CD14-positive monocyte (primary cell): ENCODE measurements around the gene ADGRG6. TPM values are rescaled to one million over a fixed set of nuclear protein-coding genes. Genes with fewer than 3 reads are reported as not detected.
"Not testable (repeated sequence)": the region's sequence is repeated elsewhere in the genome, so short reads cannot be mapped to it uniquely, and the experiment has no call there.

ENCODE experiments used
- DNase-seq, 3 donors: peaks; one replicate each; pipeline ENCODE4 v3.0.0-alpha.2; 2011 to 2022
- H2AFZ ChIP-seq: 2 replicates; pipeline ENCODE4 v1.6.0; 2012; ENCODE audit warnings: mild to moderate bottlenecking, low read depth, low read length, inconsistent platforms; ENCODE audit not compliant: insufficient read depth, poor library complexity, severe bottlenecking
- H3K27ac ChIP-seq, 2 donors: 1 replicate in 1 of 2; 2 replicates in 1 of 2; pipeline ENCODE4 v1.5.1; 2012 to 2013; ENCODE audit warnings: low read length in 2 of 2, control low read depth in 1 of 2, inconsistent platforms in 1 of 2, low read depth in 1 of 2, mild to moderate bottlenecking in 1 of 2
- H3K27me3 ChIP-seq, 2 donors: one replicate each; pipeline versions ENCODE4 v1.6.0 to v1.6.1; 2011 to 2013; ENCODE audit warnings: low read length in 2 of 2; ENCODE audit not compliant: control insufficient read depth in 2 of 2, insufficient read depth in 2 of 2
- H3K36me3 ChIP-seq, 2 donors: replicated peaks in 1 of 2; 1 replicate in 1 of 2; 2 replicates in 1 of 2; pipeline versions ENCODE4 v1.5.1 to v1.6.1; 2012 to 2013; ENCODE audit warnings: low read length in 2 of 2, control low read depth in 1 of 2, inconsistent platforms in 1 of 2, mild to moderate bottlenecking in 1 of 2; ENCODE audit not compliant: insufficient read depth in 2 of 2, control insufficient read depth in 1 of 2
- H3K4me1 ChIP-seq, 2 donors: 1 replicate in 1 of 2; 2 replicates in 1 of 2; pipeline versions ENCODE4 v1.5.1 to v1.6.1; 2012 to 2013; ENCODE audit warnings: low read length in 2 of 2, control low read depth in 1 of 2, inconsistent platforms in 1 of 2, mild to moderate bottlenecking in 1 of 2, moderate library complexity in 1 of 2; ENCODE audit not compliant: insufficient read depth in 2 of 2, control insufficient read depth in 1 of 2
- H3K4me2 ChIP-seq: replicated peaks from 2 replicates; pipeline ENCODE3; 2012; ENCODE audit warnings: low read length, moderate library complexity, mild to moderate bottlenecking; ENCODE audit not compliant: poor library complexity, severe bottlenecking; ENCODE audit errors: extremely low read depth
- H3K4me3 ChIP-seq, 3 experiments: fragments of 200-600 bp in 1 of 3; sonication (generic) in 1 of 3; replicated peaks in 1 of 3; 1 replicate in 2 of 3; 2 replicates in 1 of 3; pipeline ENCODE4 v1.5.1; 2011 to 2013; ENCODE audit warnings: low read length in 3 of 3, mild to moderate bottlenecking in 3 of 3, control low read depth in 2 of 3, low read depth in 2 of 3, inconsistent platforms in 1 of 3, moderate library complexity in 1 of 3
- H3K79me2 ChIP-seq: 2 replicates; pipeline ENCODE4 v1.6.0; 2012; ENCODE audit warnings: mild to moderate bottlenecking, control low read depth, inconsistent platforms, low read length, moderate library complexity; ENCODE audit not compliant: insufficient read depth
- H3K9ac ChIP-seq: 2 replicates; pipeline ENCODE4 v1.6.0; 2017; ENCODE audit warnings: low read length, mild to moderate bottlenecking; ENCODE audit not compliant: insufficient read depth, poor library complexity, severe bottlenecking
- H3K9me3 ChIP-seq, 2 donors: replicated peaks in 1 of 2; 1 replicate in 1 of 2; 2 replicates in 1 of 2; pipeline versions ENCODE4 v1.5.1 to v1.6.1; 2012 to 2013; ENCODE audit warnings: low read length in 2 of 2, control low read depth in 1 of 2; ENCODE audit not compliant: control insufficient read depth in 1 of 2, insufficient read depth in 1 of 2
- H4K20me1 ChIP-seq: 2 replicates; pipeline ENCODE4 v1.6.0; 2012; ENCODE audit warnings: mild to moderate bottlenecking, low read length, control low read depth, moderate library complexity; ENCODE audit not compliant: insufficient read depth
- H3K27ac Mint-ChIP-seq, 7 donors: one replicate each; pipeline ENCODE4 v1.8.0; 2020; ENCODE audit warnings: mild to moderate bottlenecking in 7 of 7, mixed read lengths in 7 of 7, moderate library complexity in 6 of 7, inconsistent platforms in 2 of 7
- H3K27me3 Mint-ChIP-seq, 3 donors: one replicate each; pipeline ENCODE4 v1.8.0; 2021 to 2022; ENCODE audit warnings: low read depth in 3 of 3, mild to moderate bottlenecking in 3 of 3, mixed read lengths in 3 of 3, moderate library complexity in 3 of 3, inconsistent platforms in 1 of 3
- H3K36me3 Mint-ChIP-seq, 2 donors: one replicate each; pipeline ENCODE4 v1.8.0; 2020; ENCODE audit warnings: mixed read lengths in 2 of 2, inconsistent platforms in 1 of 2, mild to moderate bottlenecking in 1 of 2
- H3K4me1 Mint-ChIP-seq: one replicate; pipeline ENCODE4 v1.8.0; 2020; ENCODE audit warnings: mild to moderate bottlenecking, mixed read lengths
- H3K4me3 Mint-ChIP-seq, 2 donors: one replicate each; pipeline ENCODE4 v1.8.0; 2020; ENCODE audit warnings: mild to moderate bottlenecking in 2 of 2, mixed read lengths in 2 of 2, moderate library complexity in 1 of 2
- H3K9me3 Mint-ChIP-seq, 7 donors: one replicate each; pipeline ENCODE4 v1.8.0; 2020 to 2022; ENCODE audit warnings: mixed read lengths in 7 of 7, mild to moderate bottlenecking in 6 of 7, moderate library complexity in 6 of 7, inconsistent platforms in 2 of 7
- WGBS: methylation state at CpG from one replicate; pipeline ENCODE4 v1.1.5; 2013; ENCODE audit warnings: missing lambda C conversion rate; ENCODE audit not compliant: insufficient coverage; 5-methylcytosine and 5-hydroxymethylcytosine counted together
- intact Hi-C, 2 donors: fragments of 100-400 bp; cut with micrococcal nuclease; formaldehyde crosslinking; loops; one replicate each; pipeline versions ENCODE4 v1.15.0 to v1.15.1; 2023
- polyA plus RNA-seq, 3 donors: library from polyadenylated mRNA; depleted of rRNA in 1 of 3; unstranded in 2 of 3; stranded (reverse) in 1 of 3; fragments of 300-500 nt in 2 of 3; fragments of >200 nt in 1 of 3; fragmentation: Illumina TruSeq in 2 of 3; gene quantifications; 1 replicate in 2 of 3; 2 replicates in 1 of 3; pipeline ENCODE4 v1.2.3, GENCODE V29; 2012 to 2021
- TF ChIP-seq, protein P1 (sequence below): fragments of 200-600 bp; IDR thresholded peaks from one replicate; pipeline ENCODE4 v1.8.0; 2022; ENCODE audit warnings: antibody characterized with exemption, mild to moderate bottlenecking

Gene ADGRG6
- polyA plus RNA-seq, 3 donors = 0.18 to 0.31 TPM; not detected in 1

DNA sequence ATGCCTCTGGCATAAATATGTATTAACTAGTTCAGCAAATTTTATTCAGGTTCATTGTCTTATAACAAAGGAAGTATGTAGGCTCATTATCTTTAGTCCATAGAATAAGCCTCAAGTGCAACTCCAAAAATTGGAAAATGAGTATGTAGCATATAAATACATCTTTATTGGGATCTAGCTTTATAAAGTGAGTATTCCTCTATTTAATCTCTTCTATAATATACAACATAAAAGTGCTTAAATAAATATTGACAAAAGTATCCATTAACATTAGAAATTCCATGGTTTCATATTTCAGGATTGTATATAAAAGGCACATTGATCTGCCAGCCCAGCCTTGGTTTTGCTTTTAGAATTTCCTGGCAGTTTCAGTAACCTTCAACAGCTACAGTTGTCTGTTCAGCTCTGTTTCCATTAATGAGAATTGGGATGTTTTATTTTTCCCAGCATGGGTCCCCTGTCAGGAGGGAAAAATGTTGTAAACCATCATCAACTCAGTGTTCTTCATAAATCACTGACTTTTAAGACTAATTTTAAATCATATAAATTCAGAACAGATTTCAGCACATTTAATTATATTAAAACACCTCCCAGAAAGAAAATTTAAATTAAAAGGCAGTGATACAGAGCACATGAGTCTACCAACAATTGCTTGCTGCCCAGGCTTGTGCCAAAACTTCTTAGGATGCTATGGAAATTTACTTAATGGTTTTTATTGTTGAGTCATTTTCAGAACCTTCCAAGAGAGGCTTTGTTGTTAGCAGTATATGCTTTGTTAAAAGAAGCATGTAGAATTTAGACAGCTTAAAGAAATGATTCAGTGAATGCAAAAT is 119.7 kb downstream of the ADGRG6 start:
- no peak overlapping the region for H2AFZ ChIP-seq
- no peaks in the 10 kb centered on the region for H3K4me1 ChIP-seq
- no peak overlapping the region for H3K4me3 ChIP-seq
- no peak overlapping the region for H3K27ac ChIP-seq
- no peaks in the 10 kb centered on the region for H3K36me3 ChIP-seq
- H3K27ac Mint-ChIP-seq = no peak overlapping the region
- no peak overlapping the region for H3K9ac ChIP-seq
- peaks cover 0 to 9% of the 10 kb centered on the region in 2 donors for H3K9me3 ChIP-seq
- H3K36me3 Mint-ChIP-seq = no peaks in the 10 kb centered on the region
- H3K27me3 Mint-ChIP-seq = no peaks in the 10 kb centered on the region
- H3K4me3 Mint-ChIP-seq = no peak overlapping the region
- no peaks in the 10 kb centered on the region for H4K20me1 ChIP-seq
- H3K9me3 Mint-ChIP-seq = peaks cover 0 to 12% (median 7%) of the 10 kb centered on the region in 7 donors
- H3K27me3 ChIP-seq = no peaks in the 10 kb centered on the region
- no peaks in the 10 kb centered on the region for H3K4me1 Mint-ChIP-seq
- H3K79me2 ChIP-seq = no peaks in the 10 kb centered on the region
- H3K4me2 ChIP-seq = no peak overlapping the region
- intact Hi-C loops = no loop called here
- TF ChIP-seq, protein P1, sequence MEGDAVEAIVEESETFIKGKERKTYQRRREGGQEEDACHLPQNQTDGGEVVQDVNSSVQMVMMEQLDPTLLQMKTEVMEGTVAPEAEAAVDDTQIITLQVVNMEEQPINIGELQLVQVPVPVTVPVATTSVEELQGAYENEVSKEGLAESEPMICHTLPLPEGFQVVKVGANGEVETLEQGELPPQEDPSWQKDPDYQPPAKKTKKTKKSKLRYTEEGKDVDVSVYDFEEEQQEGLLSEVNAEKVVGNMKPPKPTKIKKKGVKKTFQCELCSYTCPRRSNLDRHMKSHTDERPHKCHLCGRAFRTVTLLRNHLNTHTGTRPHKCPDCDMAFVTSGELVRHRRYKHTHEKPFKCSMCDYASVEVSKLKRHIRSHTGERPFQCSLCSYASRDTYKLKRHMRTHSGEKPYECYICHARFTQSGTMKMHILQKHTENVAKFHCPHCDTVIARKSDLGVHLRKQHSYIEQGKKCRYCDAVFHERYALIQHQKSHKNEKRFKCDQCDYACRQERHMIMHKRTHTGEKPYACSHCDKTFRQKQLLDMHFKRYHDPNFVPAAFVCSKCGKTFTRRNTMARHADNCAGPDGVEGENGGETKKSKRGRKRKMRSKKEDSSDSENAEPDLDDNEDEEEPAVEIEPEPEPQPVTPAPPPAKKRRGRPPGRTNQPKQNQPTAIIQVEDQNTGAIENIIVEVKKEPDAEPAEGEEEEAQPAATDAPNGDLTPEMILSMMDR = no peak
- no peak for DNase-seq

DNA sequence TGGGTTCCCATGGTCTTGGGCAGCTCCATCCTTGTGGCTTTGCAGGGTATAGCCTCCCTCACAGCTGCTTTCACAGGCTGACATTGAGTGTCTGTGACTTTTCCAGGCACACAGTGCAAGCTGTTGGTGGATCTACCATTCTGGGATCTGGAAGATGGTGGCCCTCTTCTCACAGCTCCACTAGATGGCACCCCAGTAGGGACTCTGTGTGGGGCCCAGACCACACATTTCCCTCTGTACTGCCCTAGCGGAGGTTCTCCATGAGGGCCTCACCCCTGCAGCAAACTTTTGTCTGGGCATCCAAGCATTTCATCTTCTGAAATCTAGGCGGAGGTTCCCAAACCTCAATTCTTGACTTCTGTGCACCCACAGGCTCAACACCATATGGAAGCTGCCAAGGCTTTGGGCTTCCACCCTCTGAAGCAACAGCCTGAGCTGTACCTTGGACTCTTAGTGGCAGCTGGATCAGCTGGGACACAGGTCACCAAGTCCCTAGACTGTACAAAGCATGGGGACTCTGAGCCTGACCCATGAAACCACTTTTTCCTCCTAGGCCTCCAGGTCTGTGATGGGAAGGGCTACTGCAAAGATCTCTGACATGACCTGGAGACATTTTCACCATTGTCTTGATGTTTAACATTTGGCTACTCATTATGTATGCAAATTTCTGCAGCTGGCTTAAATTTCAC is 124.8 kb downstream of the ADGRG6 start:
- H3K27me3 ChIP-seq, H3K36me3 ChIP-seq, H3K4me3 ChIP-seq, H3K27me3 Mint-ChIP-seq, H3K27ac ChIP-seq, H3K4me2 ChIP-seq, H3K27ac Mint-ChIP-seq, H3K36me3 Mint-ChIP-seq, H3K9ac ChIP-seq, H4K20me1 ChIP-seq, H3K79me2 ChIP-seq, H3K4me1 Mint-ChIP-seq, H2AFZ ChIP-seq, H3K4me3 Mint-ChIP-seq, intact Hi-C loops, H3K4me1 ChIP-seq, DNase-seq: not testable (repeated sequence)
- WGBS = 79% methylated on average over 2 of the region's 2 CpGs
- peaks cover 0 to 12% of the 10 kb centered on the region in 2 donors for H3K9me3 ChIP-seq
- H3K9me3 Mint-ChIP-seq = peaks cover 5 to 24% (median 13%) of the 10 kb centered on the region in 7 donors

DNA sequence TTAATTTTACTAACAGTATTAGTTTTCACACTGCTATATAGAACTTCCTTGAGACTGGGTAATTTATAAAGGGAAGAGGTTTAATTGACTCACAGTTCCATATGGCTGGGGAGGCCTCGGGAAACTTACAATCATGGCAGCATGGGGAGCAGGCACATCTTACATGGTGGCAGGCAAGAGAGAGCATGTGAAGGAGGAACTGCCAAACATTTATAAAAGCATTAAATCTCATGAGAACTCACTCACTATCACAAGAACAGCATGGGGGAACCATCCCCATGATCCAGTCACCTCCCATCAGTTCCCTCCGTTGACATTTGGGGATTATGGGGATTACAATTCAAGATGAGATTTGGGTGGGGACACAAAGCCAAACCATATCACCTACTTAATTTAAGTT is 126.7 kb downstream of the ADGRG6 start:
- H3K27me3 ChIP-seq, H3K27me3 Mint-ChIP-seq, H3K36me3 ChIP-seq, intact Hi-C loops, H3K4me1 ChIP-seq, H3K36me3 Mint-ChIP-seq, H3K4me1 Mint-ChIP-seq, H3K4me2 ChIP-seq, H3K4me3 Mint-ChIP-seq, H2AFZ ChIP-seq, H3K79me2 ChIP-seq, H3K27ac ChIP-seq, H3K4me3 ChIP-seq, H3K9ac ChIP-seq, H3K27ac Mint-ChIP-seq, DNase-seq, H4K20me1 ChIP-seq: not testable (repeated sequence)
- peaks cover 0 to 12% of the 10 kb centered on the region in 2 donors for H3K9me3 ChIP-seq
- peaks cover 5 to 24% (median 13%) of the 10 kb centered on the region in 7 donors for H3K9me3 Mint-ChIP-seq
- no CpG with 5 or more reads among the region's 2 CpGs for WGBS
